Osteoblast (primary cell): ENCODE results near the gene TMEM38A. TPM values are rescaled to one million over a fixed set of nuclear protein-coding genes. Genes with fewer than 3 reads are reported as not detected.

ENCODE experiments used
- DNase-seq: peaks from one replicate; pipeline ENCODE4 v3.0.0; 2011; ENCODE audit warnings: low spot score, mixed read lengths; ENCODE audit not compliant: insufficient read length; ENCODE audit errors: missing footprints
- H2AFZ ChIP-seq: 2 replicates; pipeline ENCODE4 v1.6.0; 2011; ENCODE audit warnings: mild to moderate bottlenecking, low read length
- H3K27ac ChIP-seq: 2 replicates; pipeline ENCODE4 v1.5.1; 2011; ENCODE audit warnings: mild to moderate bottlenecking, low read depth, low read length, moderate library complexity
- H3K27me3 ChIP-seq: 2 replicates; pipeline ENCODE4 v1.6.0; 2012; ENCODE audit warnings: mild to moderate bottlenecking, control low read depth, inconsistent platforms, low read length, moderate library complexity; ENCODE audit not compliant: insufficient read depth
- H3K36me3 ChIP-seq: 2 replicates; pipeline ENCODE4 v1.5.1; 2011; ENCODE audit warnings: mild to moderate bottlenecking, low read length, control low read depth, moderate library complexity; ENCODE audit not compliant: insufficient read depth
- H3K4me1 ChIP-seq: 2 replicates; pipeline ENCODE4 v1.5.1; 2011; ENCODE audit warnings: mild to moderate bottlenecking, low read length, control low read depth, moderate library complexity; ENCODE audit not compliant: insufficient read depth
- H3K4me2 ChIP-seq: 2 replicates; pipeline ENCODE4 v1.6.0; 2011; ENCODE audit warnings: mild to moderate bottlenecking, low read length; ENCODE audit not compliant: insufficient read depth
- H3K4me3 ChIP-seq: fragments of 200-600 bp; sonication (generic); 3 replicates; pipeline ENCODE4 v1.5.1; 2012; ENCODE audit warnings: mild to moderate bottlenecking, low read length, inconsistent platforms; ENCODE audit not compliant: insufficient read depth
- H3K79me2 ChIP-seq: 2 replicates; pipeline ENCODE4 v1.6.0; 2012; ENCODE audit warnings: mild to moderate bottlenecking, low read length, control low read depth, inconsistent platforms; ENCODE audit not compliant: insufficient read depth
- H3K9me3 ChIP-seq: 2 replicates; pipeline ENCODE4 v1.5.1; 2011; ENCODE audit warnings: low read depth, low read length, control low read depth
- H4K20me1 ChIP-seq: 2 replicates; pipeline ENCODE4 v1.6.0; 2012; ENCODE audit warnings: mild to moderate bottlenecking, low read length, control low read depth; ENCODE audit not compliant: insufficient read depth
- CTCF ChIP-seq: IDR thresholded peaks from 2 replicates; pipeline ENCODE4 v1.5.1; 2011; ENCODE audit warnings: mild to moderate bottlenecking, low read depth, low read length, moderate library complexity; ENCODE audit errors: extremely low read depth
- total RNA-seq: library from RNA; depleted of rRNA; stranded (reverse); fragments of >200 nt; gene quantifications from 2 replicates; pipeline ENCODE4 v1.2.3, GENCODE V29; 2012

TMEM38A gene
- total RNA-seq, 1 donor = 2.5 TPM

GRCh38 chr19:16637535-16637934 lies 23.4 kb upstream of the TMEM38A start:
- peaks cover 27% of the 10 kb centered on the region for H3K36me3 ChIP-seq
- H3K4me2 ChIP-seq = no peak overlapping the region
- TF ChIP-seq CTCF = no peak
- H3K27ac ChIP-seq = no peak overlapping the region
- peaks cover 63% of the 10 kb centered on the region for H3K79me2 ChIP-seq
- H3K4me1 ChIP-seq = no peaks in the 10 kb centered on the region
- H2AFZ ChIP-seq = no peak overlapping the region
- peaks cover 7% of the 10 kb centered on the region for H4K20me1 ChIP-seq
- H3K27me3 ChIP-seq = no peaks in the 10 kb centered on the region
- no peaks in the 10 kb centered on the region for H3K9me3 ChIP-seq
- H3K4me3 ChIP-seq = no peak overlapping the region
- no peak for DNase-seq

- Histone ChIP-seq H3K27me3 (no peaks in the 10 kb centered on the region), H3K79me2 (peaks cover 68% of the 10 kb centered on the region), H3K27ac (no peak overlapping the region), H3K4me2 (no peak overlapping the region), H2AFZ (no peak overlapping the region), H3K36me3 (peaks cover 34% of the 10 kb centered on the region), H3K4me3 (no peak overlapping the region), H3K9me3 (no peaks in the 10 kb centered on the region), H3K4me1 (no peaks in the 10 kb centered on the region), H4K20me1 (peaks cover 8% of the 10 kb centered on the region)
- no peak for DNase-seq
- no peak for TF ChIP-seq CTCF
These were observed 22.3 kb upstream of the TMEM38A start for GRCh38 chr19:16638666-16639065.

GRCh38 chr19:16640951-16641350 lies 20.0 kb upstream of the TMEM38A start:
- TF ChIP-seq CTCF = no peak
- Histone ChIP-seq H3K79me2 (peaks cover 72% of the 10 kb centered on the region), H3K4me1 (no peaks in the 10 kb centered on the region), H3K4me3 (no peak overlapping the region), H3K27me3 (no peaks in the 10 kb centered on the region), H3K27ac (no peak overlapping the region), H3K4me2 (no peak overlapping the region), H3K9me3 (no peaks in the 10 kb centered on the region), H4K20me1 (peaks cover 15% of the 10 kb centered on the region), H3K36me3 (peaks cover 45% of the 10 kb centered on the region), H2AFZ (no peak overlapping the region)
- DNase-seq = no peak

- no peaks in the 10 kb centered on the region for H3K27me3 ChIP-seq
- TF ChIP-seq CTCF = no peak
- peaks cover 15% of the 10 kb centered on the region for H4K20me1 ChIP-seq
- peaks cover 67% of the 10 kb centered on the region for H3K79me2 ChIP-seq
- H3K4me1 ChIP-seq = no peaks in the 10 kb centered on the region
- no peak overlapping the region for H2AFZ ChIP-seq
- H3K4me2 ChIP-seq = no peak overlapping the region
- no peaks in the 10 kb centered on the region for H3K9me3 ChIP-seq
- DNase-seq = no peak
- peaks cover 53% of the 10 kb centered on the region for H3K36me3 ChIP-seq
- H3K27ac ChIP-seq = no peak overlapping the region
- H3K4me3 ChIP-seq = no peak overlapping the region
These were observed 19.2 kb upstream of the TMEM38A start for GRCh38 chr19:16641695-16642094.
